GM21619 (cell line): Measurements from ENCODE around the gene AHR.
"Not testable (repeated sequence)": the region's sequence is repeated elsewhere in the genome, so short reads cannot be mapped to it uniquely, and the experiment has no call there.

Experiments
- ATAC-seq: cut with Tn5 transposase; IDR thresholded peaks from one replicate; pipeline ENCODE4 v1.9.1; 2021; ENCODE audit not compliant: unreplicated experiment

The AHR gene

GRCh38 chr7:17336168-17336567, 37.7 kb downstream of the AHR start:
- ATAC-seq = no peak

DNA sequence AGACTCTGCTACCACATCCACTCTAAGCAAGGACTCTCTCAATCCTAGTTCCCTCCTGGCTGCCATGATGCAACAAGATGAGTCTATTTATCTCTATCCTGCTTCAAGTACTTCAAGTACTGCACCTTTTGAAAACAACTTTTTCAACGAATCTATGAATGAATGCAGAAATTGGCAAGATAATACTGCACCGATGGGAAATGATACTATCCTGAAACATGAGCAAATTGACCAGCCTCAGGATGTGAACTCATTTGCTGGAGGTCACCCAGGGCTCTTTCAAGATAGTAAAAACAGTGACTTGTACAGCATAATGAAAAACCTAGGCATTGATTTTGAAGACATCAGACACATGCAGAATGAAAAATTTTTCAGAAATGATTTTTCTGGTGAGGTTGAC, 40.7 kb downstream of the AHR start:
- no peak for ATAC-seq

DNA sequence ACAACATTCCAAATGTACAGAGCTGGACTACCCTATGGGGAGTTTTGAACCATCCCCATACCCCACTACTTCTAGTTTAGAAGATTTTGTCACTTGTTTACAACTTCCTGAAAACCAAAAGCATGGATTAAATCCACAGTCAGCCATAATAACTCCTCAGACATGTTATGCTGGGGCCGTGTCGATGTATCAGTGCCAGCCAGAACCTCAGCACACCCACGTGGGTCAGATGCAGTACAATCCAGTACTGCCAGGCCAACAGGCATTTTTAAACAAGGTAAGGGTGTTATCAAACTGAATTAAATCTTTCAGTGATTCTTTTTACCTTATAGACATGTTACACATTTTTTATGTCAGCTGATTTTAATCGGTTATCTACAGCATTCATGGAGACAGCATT, 41.5 kb downstream of the AHR start:
- ATAC-seq = no peak

DNA sequence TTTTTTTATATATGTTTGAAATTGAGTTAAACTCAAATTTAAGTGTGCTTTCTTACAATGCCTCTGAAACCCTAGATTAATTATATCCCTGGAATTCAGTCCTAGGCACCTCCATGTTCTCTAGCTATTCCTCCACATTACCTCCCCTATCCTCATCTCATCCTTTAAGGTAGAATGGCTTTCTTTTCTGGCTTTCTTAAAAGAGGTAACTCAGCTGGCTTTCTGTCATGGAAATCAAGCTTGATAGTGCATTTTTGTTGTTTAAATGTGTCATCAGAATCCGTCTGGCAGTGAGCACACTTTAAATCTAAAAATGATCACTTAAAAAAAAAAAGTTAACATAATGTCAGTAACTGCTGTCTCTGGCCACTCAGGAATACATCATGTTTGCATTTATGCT, 42.2 kb downstream of the AHR start:
- ATAC-seq = no peak

GRCh38 chr7:17342756-17343155, 44.3 kb downstream of the AHR start:
- no peak for ATAC-seq

DNA sequence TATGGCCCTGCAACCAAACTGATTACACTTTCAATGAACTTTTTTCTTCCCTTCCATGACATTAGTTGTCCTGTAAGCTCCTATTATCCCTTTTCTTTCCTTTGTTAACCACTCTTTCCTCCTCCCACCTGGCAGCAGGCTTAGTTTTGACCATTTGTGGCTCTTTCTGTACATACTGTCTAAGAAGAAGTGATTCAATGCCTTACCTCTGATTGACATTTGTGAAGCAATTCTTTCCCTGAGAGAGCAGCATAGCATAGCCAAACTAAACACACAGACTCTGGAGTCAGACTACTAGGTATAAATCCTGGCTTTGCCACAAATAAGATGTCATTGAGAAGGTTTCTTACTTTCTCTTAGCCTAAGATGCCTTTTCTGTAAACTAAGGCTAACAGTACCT, 48.9 kb downstream of the AHR start:
- no peak for ATAC-seq

- ATAC-seq = not testable (repeated sequence)
These were observed 50.5 kb downstream of the AHR start for GRCh38 chr7:17348932-17349331.

DNA sequence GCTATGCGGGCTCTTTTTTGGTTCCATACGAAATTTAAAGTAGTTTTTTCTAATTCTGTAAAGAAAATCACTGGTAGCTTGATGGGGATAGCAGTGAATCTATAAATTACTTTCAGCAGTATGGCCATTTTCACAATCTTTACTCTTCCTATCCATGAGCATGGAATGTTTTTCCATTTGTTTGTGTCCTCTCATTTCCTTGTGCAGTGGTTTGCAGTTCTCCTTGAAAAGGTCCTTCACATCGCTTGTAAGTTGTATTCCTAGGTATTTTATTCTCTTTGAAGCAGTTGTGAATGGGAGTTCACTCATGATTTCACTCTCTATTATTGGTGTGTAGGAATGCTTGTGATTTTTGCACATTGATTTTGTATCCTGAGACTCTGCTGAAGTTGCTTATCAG, 51.9 kb downstream of the AHR start:
- ATAC-seq = not testable (repeated sequence)

GRCh38 chr7:17353650-17354419, 55.4 kb downstream of the AHR start:
- not testable (repeated sequence) for ATAC-seq

GRCh38 chr7:17354473-17354872, 56.0 kb downstream of the AHR start:
- ATAC-seq = no peak

DNA sequence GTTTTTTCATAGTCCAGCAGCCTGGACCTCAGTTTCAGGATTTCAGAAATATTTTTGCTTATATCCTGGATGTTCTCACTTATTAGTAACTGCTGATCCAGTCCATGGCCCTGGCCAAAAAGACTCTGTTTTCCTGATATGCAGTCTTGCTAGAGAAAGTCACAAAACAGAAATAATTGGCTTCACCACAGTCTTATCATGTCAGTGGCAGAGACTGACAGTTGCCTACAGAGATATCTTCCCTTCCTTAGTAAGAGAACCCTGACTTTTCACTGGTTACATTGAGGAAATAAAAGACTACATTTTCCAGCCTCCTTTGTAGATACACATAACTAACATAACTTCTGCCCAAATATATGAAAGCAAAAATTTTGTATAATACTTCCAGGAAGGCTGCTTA, 56.6 kb downstream of the AHR start:
- ATAC-seq = no peak

- no peak for ATAC-seq
These were observed 59.5 kb downstream of the AHR start for GRCh38 chr7:17357952-17358351.

DNA sequence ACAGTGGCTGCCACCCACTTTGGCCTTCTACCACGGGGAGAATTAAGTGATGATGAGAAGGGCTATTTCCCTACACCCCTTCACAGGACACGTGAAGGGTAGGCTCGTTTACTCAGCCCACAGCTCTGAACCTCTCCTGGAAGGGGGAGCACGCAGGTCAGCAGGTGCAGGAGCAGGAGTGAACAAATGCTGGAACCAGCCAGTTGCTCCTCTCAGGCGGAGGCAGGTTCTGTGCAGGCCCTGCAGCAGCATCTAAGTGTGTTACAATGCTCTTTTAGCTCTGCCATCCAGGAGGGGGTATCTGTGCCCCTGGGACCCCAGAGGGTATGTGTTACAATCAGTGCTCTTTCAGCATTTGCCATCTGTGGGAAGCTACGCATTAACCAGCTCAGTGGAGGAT, 61.2 kb downstream of the AHR start:
- no peak for ATAC-seq

DNA sequence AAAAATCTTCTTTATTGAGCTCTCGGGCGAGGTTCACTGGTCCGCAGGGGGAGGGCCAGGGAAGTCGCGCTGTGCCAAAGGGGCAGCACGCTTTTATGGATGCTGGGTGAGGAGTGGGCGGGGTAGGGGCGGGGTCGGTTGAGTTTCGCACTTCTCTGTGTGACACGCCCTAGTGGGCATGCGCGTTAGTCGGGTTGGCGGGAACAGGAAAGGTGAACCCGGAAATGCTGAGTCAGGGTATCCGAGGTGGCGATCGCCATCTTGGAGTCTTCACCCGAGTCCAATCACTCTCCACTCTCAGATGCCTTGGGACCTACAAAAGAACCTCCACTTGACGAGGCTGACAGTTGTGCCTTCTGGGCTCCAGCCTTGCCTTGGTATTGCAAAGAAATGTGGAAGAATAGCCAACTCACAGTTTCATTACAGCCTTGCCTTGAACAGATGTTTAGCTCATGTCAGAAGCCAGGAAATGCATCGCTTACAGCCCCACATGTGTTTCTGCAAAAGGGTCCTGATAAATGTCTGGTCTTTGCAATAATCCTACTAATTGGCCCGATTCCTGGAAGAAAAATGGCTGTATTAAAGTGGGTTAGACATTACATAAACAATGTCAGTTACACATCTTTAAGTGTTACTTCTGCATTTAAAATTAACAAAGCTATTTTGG, 64.1 kb downstream of the AHR start:
- ATAC-seq = no peak

DNA sequence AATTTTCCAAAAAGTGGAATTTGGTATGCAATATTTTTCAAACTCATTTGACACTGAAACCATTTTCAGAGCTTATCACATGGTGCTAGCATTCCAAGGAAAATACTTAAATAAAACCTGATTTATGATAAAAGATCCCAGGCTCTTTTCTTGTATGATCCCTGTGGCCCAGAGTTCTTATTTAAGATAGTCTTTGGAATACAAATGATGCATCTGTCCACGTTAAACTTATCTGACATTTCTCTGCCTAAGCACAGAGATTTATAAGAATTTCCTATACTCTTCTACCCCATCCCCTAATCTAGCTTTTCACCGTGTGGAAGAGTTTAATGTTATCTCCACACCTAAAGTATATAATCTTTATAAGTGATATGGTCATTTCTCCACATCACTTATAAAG, 66.2 kb downstream of the AHR start:
- ATAC-seq = no peak

DNA sequence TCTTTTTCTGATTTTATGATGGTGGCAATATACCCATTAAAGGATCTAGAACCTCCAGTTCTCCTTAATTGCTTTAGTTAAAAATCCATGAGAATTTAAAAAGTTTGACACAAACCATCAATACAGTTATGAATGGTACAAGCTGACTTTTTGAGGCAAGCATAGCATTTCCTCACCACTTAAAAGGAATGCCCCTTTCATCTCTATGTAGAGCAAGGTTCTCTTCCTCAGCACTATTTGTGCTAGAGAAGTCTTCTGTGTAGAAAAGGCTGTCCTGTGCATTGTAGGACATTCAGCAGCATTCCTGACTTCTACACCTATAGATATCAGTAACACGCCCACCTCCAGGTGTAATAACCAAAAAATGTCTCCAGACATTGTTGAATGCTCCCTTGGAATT, 67.3 kb downstream of the AHR start:
- ATAC-seq = no peak

GRCh38 chr7:17367502-17367901, 69.0 kb downstream of the AHR start:
- no peak for ATAC-seq

DNA sequence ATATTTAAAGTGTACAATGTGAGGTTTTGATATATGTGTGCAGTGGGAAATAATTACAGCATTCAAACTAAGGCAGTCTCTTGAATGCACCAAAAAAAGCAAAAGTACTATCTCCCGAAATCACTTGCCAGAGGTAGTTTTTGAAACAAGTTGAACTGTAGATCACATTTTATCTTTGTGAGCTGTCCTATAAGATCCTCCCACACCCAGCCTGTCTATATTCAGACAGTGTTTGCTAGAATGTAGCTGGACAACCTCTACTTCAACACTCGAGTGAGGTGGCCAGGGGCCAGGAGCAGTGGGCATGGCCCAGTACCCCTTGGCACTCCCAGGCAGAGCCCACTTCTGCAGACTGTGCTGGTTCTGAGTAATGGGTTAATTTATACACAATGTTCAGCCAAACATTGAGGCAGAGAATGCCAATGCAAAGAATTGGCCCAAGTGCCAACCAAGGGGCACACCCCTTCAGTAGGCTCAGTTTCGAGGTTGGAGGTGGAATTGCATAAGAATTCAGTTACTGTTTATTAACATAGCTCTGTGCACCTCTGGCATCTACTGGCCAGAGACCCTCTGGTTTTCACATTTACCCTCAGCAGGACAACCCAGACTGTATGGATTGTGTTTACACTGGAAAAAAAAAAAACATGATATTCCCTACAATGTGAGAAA, 70.5 kb downstream of the AHR start:
- no peak for ATAC-seq

GRCh38 chr7:17369691-17370426, 71.4 kb downstream of the AHR start:
- no peak for ATAC-seq

DNA sequence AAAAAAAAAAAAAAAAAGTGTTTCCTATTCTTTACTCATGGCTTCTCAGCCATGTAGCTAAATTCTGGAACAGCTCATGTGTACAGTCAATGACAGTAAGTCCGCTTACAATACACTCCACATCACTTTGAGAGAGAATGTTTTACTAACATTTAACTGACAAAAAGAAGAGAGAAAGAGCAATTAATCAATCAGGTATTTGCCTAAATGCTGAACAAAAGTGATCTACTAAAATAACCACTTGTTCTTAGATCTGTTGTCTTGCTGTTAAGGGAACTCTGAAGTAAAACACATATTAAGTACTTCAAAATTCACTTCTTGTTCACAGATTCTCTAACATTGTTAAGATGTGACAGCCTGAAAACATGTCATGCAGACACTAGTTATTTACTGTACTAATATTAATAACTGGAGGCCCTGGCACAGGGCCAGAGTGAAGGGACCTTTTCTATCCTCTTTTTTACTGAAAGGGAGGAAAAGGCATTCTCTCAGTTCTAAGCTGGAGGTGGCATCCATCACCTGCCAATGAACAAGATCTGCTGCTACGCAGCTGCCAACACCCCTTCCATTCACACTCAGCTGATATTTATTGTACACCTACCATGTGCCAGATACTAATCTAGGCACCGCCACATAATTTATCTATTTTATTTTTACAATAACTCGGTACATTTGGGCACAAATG, 72.6 kb downstream of the AHR start:
- ATAC-seq = no peak
